ENCODE measurements around the gene PWWP2A. TPM values are rescaled to one million over a fixed set of nuclear protein-coding genes. Genes with fewer than 3 reads are reported as not detected.
A peak's percentile ranks its signal among the peaks of the same experiment; 100 is the strongest.

Gene PWWP2A
- total RNA-seq, 1 donor from 2014 or later = 20.8 TPM

DNA sequence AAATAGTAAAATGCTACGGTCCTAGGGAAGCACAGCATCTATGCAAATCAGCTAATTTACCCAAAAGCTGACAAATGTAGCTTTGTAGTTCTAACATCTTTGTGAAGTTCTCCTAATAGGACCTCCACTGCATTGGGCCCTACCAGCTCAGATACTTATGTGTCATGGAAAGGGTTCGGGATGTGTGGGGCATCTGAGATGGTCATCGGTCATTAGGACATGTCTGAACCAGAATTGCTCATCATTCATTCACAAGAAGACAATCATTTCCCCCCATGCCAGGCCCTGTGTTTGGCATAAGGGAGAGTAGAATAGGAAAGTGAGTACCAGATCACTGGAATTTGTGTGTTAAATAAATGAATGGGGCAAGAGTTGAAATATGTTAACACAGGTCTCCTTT, 35.7 kb downstream of the PWWP2A start:
- no peak for TF ChIP-seq CTCF (IDR thresholded peaks at IDR 0.05)
- H3K9me3 Mint-ChIP-seq (ENCODE audit: low read depth) = no peaks in the 10 kb centered on the region
- H3K4me1 Mint-ChIP-seq (ENCODE audit: low read depth) = peaks cover 46% of the 10 kb centered on the region
- H3K4me3 Mint-ChIP-seq (ENCODE audit: unreplicated experiment) = peak overlapping the region; percentile 14
- H3K36me3 Mint-ChIP-seq (ENCODE audit: low read depth) = peaks cover under 1% of the 10 kb centered on the region
- no peak for DNase-seq (ENCODE audit: low spot score)
- H3K27me3 Mint-ChIP-seq (ENCODE audit: low read depth) = no peaks in the 10 kb centered on the region
- peak overlapping the region; percentile 84 for H3K27ac Mint-ChIP-seq (ENCODE audit: unreplicated experiment)

DNA sequence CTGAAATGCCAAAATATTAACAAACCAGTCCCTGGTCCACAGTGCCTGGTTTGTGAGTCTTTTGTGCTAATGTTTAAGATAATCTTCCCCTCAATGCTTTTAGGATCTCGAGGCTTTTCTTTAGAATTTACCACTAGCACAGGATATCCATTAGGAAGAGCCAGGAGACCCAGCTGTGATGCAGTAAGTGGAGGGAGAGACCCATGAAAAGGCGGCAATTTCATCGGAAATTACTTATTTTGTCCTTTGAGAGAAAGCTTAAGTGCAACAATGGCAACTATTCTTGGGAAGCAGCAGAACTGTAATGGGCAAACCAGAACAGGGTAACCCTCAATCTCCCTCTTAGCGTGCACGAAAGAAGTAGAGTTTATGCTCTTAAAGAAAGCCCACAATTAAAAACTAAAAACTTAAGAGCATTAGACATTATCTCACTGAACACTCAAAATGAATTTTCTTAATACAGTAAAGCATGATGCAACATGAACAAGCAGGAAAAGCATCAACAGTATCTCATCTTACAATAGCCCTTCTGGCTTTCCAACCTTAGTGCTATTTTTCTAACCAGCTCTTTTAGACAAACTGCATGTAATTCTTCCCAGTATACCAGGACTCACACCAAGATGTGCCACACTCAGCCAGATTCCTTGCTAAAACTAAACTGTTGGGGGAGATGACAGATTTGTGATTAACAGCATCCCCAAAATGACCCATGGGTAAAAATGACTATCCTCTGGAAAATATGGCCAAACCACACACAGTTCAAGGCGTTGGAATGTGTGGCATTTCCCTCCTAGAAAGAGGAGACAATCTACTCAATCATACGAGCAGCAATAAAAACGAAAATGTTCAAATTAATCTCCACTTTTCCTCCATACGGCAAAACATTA, 36.4 kb downstream of the PWWP2A start:
- TF ChIP-seq CTCF (IDR thresholded peaks at IDR 0.05) = peak; percentile 6
- peaks cover 48% of the 10 kb centered on the region for H3K4me1 Mint-ChIP-seq (ENCODE audit: low read depth)
- no peak for DNase-seq (ENCODE audit: low spot score)
- peak overlapping the region; percentile 43 for H3K4me3 Mint-ChIP-seq (ENCODE audit: unreplicated experiment)
- peaks cover 2% of the 10 kb centered on the region for H3K36me3 Mint-ChIP-seq (ENCODE audit: low read depth)
- H3K9me3 Mint-ChIP-seq (ENCODE audit: low read depth) = no peaks in the 10 kb centered on the region
- peak overlapping the region; percentile 84 for H3K27ac Mint-ChIP-seq (ENCODE audit: unreplicated experiment)
- H3K27me3 Mint-ChIP-seq (ENCODE audit: low read depth) = no peaks in the 10 kb centered on the region

DNA sequence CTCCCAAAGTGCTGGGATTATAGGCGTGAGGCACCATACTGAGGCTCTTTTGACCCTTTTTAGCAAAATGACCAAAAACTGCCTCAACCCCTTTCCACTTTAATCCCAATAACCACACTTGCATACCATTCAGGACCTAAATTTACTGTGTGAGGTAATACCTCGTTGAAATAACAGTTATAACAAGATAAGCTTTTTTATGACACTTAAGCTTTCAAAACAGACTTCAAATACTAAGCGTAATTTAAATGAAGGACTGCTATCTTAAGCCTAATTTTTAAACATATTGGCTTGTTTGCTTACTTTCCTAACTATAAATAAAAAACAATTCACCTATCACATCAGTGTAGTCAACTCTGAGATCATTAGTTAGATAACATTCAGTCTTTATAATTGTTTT, 37.8 kb downstream of the PWWP2A start:
- TF ChIP-seq CTCF (IDR thresholded peaks at IDR 0.05) = no peak
- Mint-ChIP-seq H3K27me3 (ENCODE audit: low read depth) (no peaks in the 10 kb centered on the region), H3K36me3 (ENCODE audit: low read depth) (peaks cover 6% of the 10 kb centered on the region), H3K4me3 (ENCODE audit: unreplicated experiment) (no peak overlapping the region), H3K27ac (ENCODE audit: unreplicated experiment) (no peak overlapping the region), H3K4me1 (ENCODE audit: low read depth) (peaks cover 51% of the 10 kb centered on the region), H3K9me3 (ENCODE audit: low read depth) (no peaks in the 10 kb centered on the region)
- no peak for DNase-seq (ENCODE audit: low spot score)

- no peaks in the 10 kb centered on the region for H3K9me3 Mint-ChIP-seq (ENCODE audit: low read depth)
- TF ChIP-seq CTCF (IDR thresholded peaks at IDR 0.05) = no peak
- H3K4me1 Mint-ChIP-seq (ENCODE audit: low read depth) = peaks cover 57% of the 10 kb centered on the region
- H3K27me3 Mint-ChIP-seq (ENCODE audit: low read depth) = no peaks in the 10 kb centered on the region
- H3K27ac Mint-ChIP-seq (ENCODE audit: unreplicated experiment) = no peak overlapping the region
- peaks cover 6% of the 10 kb centered on the region for H3K36me3 Mint-ChIP-seq (ENCODE audit: low read depth)
- H3K4me3 Mint-ChIP-seq (ENCODE audit: unreplicated experiment) = no peak overlapping the region
- no peak for DNase-seq (ENCODE audit: low spot score)
These were observed 39.5 kb downstream of the PWWP2A start for GRCh38 chr5:160079753-160080152.

DNA sequence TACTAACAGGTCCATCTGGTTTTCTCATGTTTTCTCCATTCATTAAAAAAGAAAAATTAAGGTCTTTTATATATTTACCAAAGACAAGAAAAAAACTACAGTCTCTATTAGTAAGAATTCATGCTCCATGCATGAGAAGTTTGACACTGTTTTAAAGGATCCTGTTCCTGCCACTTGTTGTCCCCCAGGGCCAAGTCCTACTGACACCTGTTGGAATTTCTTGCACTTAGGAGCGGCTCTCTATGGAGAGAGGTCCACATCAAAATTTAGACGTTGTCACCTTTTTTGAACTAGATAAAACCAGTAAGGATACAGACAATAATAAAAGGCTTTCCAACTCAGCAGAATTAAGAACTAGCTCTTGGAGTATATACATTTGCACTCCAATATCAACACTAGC, 42.3 kb downstream of the PWWP2A start:
- no peak overlapping the region for H3K27ac Mint-ChIP-seq (ENCODE audit: unreplicated experiment)
- no peak overlapping the region for H3K4me3 Mint-ChIP-seq (ENCODE audit: unreplicated experiment)
- no peak for DNase-seq (ENCODE audit: low spot score)
- H3K27me3 Mint-ChIP-seq (ENCODE audit: low read depth) = no peaks in the 10 kb centered on the region
- no peak for TF ChIP-seq CTCF (IDR thresholded peaks at IDR 0.05)
- peaks cover 6% of the 10 kb centered on the region for H3K36me3 Mint-ChIP-seq (ENCODE audit: low read depth)
- peaks cover 39% of the 10 kb centered on the region for H3K4me1 Mint-ChIP-seq (ENCODE audit: low read depth)
- H3K9me3 Mint-ChIP-seq (ENCODE audit: low read depth) = no peaks in the 10 kb centered on the region

Measured in chondrocyte (in vitro differentiated cells).